Measurements from ENCODE around the gene TCAF1. TPM values are rescaled to one million over a fixed set of nuclear protein-coding genes. Genes with fewer than 3 reads are reported as not detected.

The TCAF1 gene
- total RNA-seq, 1 donor = 77.1 TPM

GRCh38 chr7:143938379-143939243 lies 36.6 kb upstream of the TCAF1 start:
- H2AFZ ChIP-seq (ENCODE audit: low read length) = no peak overlapping the region
- no peak for TF ChIP-seq CTCF (IDR thresholded peaks at IDR 0.05; ENCODE audit: extremely low read depth, low read depth, low read length)
- no peaks in the 10 kb centered on the region for H3K9me3 ChIP-seq (ENCODE audit: low read depth, low read length)
- H3K79me2 ChIP-seq (ENCODE audit: insufficient read depth, low read length) = no peaks in the 10 kb centered on the region
- no peak overlapping the region for H3K4me2 ChIP-seq (ENCODE audit: insufficient read depth, low read length)
- no peak overlapping the region for H3K4me3 ChIP-seq (ENCODE audit: insufficient read depth, low read length)
- H3K36me3 ChIP-seq (ENCODE audit: insufficient read depth, low read length) = no peaks in the 10 kb centered on the region
- no peak overlapping the region for H3K27ac ChIP-seq (ENCODE audit: low read depth, low read length)
- H3K27me3 ChIP-seq (ENCODE audit: insufficient read depth, low read length) = no peaks in the 10 kb centered on the region
- H4K20me1 ChIP-seq (ENCODE audit: insufficient read depth, low read length) = no peaks in the 10 kb centered on the region
- no peak for DNase-seq (ENCODE audit: insufficient read length, low spot score, missing footprints)
- peaks cover 29% of the 10 kb centered on the region for H3K4me1 ChIP-seq (ENCODE audit: insufficient read depth, low read length)

- peak; percentile 85 for DNase-seq (ENCODE audit: insufficient read length, low spot score, missing footprints)
- Histone ChIP-seq H3K4me2 (ENCODE audit: insufficient read depth, low read length) (peak overlapping the region; percentile 35), H3K27ac (ENCODE audit: low read depth, low read length) (peak overlapping the region; percentile 85)
These were observed 34.4 kb upstream of the TCAF1 start for GRCh38 chr7:143936087-143937009.

GRCh38 chr7:143934526-143935325 lies 32.8 kb upstream of the TCAF1 start, which contains the start of gene OR2F2:
Gene OR2F2, plus strand, starts transcription at chr7:143935233. Its CDS starts 0 bp downstream, at chr7:143935233.
- H2AFZ ChIP-seq (ENCODE audit: low read length) = peak within 1 kb of the TSS; percentile 52
- H3K27ac ChIP-seq (ENCODE audit: low read depth, low read length) = peak within 1 kb of the TSS; percentile 85
- DNase-seq (ENCODE audit: insufficient read length, low spot score, missing footprints) = peak; percentile 75
- no peaks in the 10 kb centered on the region for H3K79me2 ChIP-seq (ENCODE audit: insufficient read depth, low read length)
- no peak for TF ChIP-seq CTCF (IDR thresholded peaks at IDR 0.05; ENCODE audit: extremely low read depth, low read depth, low read length)
- no peaks in the 10 kb centered on the region for H4K20me1 ChIP-seq (ENCODE audit: insufficient read depth, low read length)
- peak within 1 kb of the TSS; percentile 65 for H3K4me2 ChIP-seq (ENCODE audit: insufficient read depth, low read length)
- H3K27me3 ChIP-seq (ENCODE audit: insufficient read depth, low read length) = no peaks in the 10 kb centered on the region
- H3K4me3 ChIP-seq (ENCODE audit: insufficient read depth, low read length) = peak within 1 kb of the TSS; percentile 18
- no peaks in the 10 kb centered on the region for H3K9me3 ChIP-seq (ENCODE audit: low read depth, low read length)
- H3K4me1 ChIP-seq (ENCODE audit: insufficient read depth, low read length) = peaks cover 29% of the 10 kb centered on the region
- H3K36me3 ChIP-seq (ENCODE audit: insufficient read depth, low read length) = no peaks in the 10 kb centered on the region

More at GRCh38 chr7:143936087-143937009, 34.4 kb upstream of the TCAF1 start:
- H4K20me1 ChIP-seq (ENCODE audit: insufficient read depth, low read length) = no peaks in the 10 kb centered on the region
- H3K27me3 ChIP-seq (ENCODE audit: insufficient read depth, low read length) = no peaks in the 10 kb centered on the region
- H3K4me1 ChIP-seq (ENCODE audit: insufficient read depth, low read length) = peaks cover 29% of the 10 kb centered on the region
- H3K9me3 ChIP-seq (ENCODE audit: low read depth, low read length) = no peaks in the 10 kb centered on the region
- H3K36me3 ChIP-seq (ENCODE audit: insufficient read depth, low read length) = no peaks in the 10 kb centered on the region
- no peak overlapping the region for H2AFZ ChIP-seq (ENCODE audit: low read length)
- no peaks in the 10 kb centered on the region for H3K79me2 ChIP-seq (ENCODE audit: insufficient read depth, low read length)
- no peak overlapping the region for H3K4me3 ChIP-seq (ENCODE audit: insufficient read depth, low read length)
- no peak for TF ChIP-seq CTCF (IDR thresholded peaks at IDR 0.05; ENCODE audit: extremely low read depth, low read depth, low read length)

Data from osteoblast (primary cell).